NCI-H146 treated with DMSO at 0.1 percent for 48 hours (cell line): ENCODE data around the gene UBA3.

Experiments used
- DNase-seq: peaks from one replicate; lab custom pipeline; 2025; ENCODE audit not compliant: unreplicated experiment; lab: John Stamatoyannopoulos, UW

UBA3 gene

DNA sequence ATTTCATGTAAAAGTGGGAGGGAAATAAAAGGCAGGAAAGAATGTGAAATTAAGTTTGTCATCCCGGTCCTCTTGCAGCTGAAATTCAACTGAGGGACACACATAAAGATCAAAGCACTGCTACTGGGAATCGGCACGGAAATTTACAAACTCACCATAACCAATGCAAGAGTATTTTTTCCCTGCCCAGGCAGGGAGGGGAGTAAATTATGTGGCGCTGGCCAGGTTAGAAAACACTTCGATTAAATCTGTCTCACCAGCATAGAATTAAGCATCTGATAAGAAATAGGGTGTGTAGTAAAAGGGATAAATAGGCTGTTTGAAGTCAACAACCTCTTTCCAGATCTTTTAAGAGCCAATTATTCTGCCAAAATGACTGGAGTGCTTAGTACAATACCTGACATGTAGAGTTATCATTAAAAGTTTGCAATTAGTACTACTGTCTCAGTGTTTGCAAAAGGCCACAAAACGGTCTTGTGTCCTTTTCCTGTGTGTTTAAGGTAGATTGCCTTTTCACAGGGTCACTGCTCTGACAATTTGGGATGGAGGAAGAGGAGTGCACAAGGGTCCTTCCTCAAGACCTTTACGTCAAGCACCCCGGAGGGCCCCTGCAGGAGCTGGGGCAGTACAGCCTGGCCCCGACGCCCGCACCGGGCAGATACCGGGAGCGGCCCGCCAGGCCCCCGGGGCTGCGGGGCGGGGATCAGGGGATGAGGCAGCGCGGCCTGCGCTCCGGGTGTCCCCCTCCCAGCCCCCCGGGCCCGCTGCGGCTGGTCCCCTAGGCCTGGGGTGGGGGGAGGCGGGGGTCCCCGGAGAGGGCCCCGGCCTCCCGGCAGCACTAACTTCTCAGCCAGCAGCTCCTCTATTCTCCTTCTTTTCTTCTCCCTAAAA lies 651 bp downstream of the UBA3 start:
- DNase-seq, result no peak

DNA sequence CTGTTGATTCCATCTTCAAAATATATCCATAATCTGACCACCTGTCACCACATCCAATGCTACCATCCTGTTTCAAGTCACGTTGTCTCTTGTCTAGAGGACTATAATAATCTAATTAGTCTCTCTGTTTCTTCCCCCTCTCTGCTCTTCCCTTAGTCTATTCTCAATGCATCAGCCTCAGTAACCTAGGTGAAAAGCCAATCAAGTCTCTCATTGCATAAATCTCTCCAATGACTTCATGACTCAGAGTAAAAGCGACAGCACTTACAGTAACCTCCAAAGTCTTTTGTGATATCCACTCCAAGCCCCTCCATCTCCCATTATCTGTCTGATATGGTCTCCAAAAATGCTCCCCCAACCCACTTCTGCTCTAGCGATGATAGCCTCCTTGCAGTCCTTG lies 7.2 kb downstream of the UBA3 start:
- no peak for DNase-seq

DNA sequence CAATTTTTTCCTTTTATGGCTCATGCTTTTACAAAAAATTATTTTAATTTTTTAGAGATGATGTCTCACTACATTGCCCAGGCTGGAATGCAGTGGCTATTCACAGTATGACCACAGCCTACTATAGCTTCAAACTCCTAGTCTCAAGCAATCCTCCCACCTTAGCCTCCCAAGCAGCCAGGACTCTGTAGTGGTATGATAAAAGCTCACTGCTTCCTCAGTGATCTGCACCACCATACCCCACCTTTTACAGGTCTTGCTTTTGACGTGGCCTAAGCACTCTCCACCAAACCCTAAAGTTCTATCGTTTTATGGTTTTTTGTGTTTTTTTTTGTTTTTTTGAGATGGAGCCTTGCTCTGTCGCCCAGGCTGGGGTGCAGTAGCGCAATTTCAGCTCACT lies 14.0 kb downstream of the UBA3 start:
- no peak for DNase-seq

DNA sequence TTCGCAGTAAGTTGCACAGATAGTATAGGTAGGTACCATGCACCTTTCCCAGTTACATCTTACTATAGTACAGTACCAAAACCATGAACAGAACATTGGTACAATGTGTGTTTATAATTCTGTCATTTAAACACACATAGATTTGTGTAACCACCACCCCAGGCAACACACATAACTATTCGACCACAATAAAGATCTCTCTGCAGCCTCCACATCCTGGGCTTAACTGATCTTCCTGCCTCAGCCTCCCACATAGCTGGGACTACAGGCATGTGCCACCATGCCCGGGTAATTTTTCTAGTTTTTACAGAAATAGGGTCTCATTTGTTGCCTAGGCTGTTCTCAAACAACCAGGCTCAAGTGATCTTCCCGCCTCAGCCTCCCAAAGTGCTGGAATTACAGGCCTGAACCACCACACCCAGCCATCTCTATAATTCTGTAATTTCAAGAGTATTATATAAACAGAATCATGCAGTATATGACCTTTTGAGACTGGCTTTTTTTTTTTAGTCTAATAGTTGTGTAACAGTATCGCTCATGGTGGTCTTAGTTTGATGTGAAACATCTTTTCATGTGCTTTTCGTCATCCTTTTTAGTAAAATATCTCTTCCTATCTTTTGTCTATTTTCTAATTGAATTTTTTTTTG lies 14.7 kb downstream of the UBA3 start:
- no peak for DNase-seq

DNA sequence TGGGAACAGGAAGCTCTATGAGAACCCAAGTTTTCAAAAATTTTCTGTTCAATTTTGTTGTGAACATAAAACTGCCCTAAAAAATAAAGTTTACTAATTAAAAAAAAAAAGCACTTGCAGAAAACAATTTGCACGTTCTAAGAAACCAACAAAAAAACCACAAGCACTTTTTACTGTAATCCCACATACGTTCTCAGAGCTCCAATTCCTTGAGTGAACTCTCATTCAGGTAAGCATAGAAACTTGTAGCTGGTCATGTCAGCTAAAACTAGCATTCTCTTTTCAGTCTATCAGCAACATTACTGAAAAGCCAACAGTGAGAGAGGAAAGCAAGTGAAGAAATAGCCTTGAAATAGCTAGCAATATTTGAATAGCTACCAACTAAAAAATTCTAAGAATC lies 16.5 kb downstream of the UBA3 start:
- DNase-seq, result no peak

DNA sequence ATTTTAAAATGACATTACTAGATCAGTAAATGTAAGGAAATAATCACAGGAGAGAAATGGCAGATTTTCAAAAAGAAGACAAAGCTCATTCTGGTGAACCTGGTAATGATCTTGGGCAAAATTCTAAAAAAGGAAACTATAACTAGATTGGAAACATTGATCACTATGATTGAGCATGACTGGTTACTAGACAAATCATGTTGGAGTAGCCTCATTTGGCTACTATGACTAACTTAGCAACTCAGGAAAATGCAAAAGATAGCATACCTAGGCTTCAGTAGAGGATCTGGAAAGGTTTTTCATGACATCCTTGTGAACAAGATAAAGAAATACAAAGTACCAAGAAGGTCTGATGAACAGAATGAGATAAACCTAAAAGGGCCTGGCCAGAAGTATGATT lies 20.5 kb downstream of the UBA3 start:
- no peak for DNase-seq

DNA sequence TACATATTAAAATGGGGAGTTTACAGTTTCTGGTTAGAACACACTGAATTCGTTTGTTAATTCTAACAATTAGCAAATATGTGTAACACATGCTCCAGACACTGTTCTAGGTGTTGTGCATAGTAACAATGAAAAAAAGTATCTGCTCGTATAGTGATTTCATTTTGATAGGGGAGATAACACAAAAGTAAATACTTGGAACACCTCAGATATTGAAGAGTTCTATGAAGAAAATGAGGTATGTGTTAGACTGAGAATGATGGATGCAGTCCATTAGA lies 21.3 kb downstream of the UBA3 start:
- no peak for DNase-seq

DNA sequence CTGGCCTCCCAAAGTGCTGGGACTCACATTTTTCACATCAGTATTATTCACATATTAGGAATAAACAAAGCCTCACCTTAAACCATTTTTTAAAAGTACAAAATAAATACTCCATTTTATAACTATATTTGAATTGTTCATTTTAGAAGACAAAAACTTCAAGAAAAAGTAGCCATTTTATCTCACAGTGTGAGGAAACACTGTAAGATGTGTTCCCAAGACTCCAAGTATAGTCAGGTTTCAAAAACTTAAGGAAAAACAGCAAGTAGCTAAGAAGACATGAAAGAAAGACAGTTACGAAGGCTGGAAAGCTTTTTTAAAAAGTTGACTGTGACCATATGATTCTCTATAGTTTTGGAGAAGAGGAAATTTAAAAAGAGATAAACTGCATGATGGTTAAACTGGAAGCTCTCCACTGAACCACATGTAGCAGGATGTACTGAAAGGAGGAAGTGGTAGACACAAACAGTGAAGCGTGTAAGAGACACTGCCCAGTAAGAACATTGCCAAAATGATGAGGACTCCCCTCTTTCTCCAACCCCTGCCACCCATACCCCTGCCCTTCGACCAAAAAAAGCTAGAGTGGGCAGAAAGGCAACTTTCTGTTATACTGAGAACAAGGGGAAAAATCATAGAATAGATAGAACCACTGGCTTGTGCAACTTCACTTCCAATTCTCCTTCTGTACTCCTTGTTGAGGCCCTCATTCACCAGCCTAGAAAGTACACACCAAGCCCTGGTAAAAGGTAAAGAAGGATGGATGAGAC lies 21.8 kb downstream of the UBA3 start:
- no peak for DNase-seq

DNA sequence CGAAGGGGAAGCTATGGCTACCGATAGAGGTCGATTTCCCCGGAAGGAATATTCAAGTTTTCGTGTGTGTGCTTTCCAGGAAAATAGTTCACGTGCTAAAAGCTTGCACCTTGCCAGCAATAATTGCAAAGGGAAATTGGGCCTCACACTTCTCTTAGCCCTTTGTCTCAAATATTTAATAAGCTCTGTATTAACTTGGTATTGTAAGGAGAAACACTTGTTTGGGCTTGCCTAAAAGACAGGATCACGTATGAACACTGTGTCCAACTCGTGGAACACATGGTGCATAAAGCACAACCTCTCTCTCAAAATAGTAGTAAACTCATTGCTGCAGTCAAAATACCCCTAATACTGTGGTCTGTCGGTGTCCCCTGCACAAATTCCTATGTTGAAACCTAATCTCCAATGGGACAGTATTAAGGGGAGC lies 27.7 kb downstream of the UBA3 start:
- DNase-seq, result no peak

DNA sequence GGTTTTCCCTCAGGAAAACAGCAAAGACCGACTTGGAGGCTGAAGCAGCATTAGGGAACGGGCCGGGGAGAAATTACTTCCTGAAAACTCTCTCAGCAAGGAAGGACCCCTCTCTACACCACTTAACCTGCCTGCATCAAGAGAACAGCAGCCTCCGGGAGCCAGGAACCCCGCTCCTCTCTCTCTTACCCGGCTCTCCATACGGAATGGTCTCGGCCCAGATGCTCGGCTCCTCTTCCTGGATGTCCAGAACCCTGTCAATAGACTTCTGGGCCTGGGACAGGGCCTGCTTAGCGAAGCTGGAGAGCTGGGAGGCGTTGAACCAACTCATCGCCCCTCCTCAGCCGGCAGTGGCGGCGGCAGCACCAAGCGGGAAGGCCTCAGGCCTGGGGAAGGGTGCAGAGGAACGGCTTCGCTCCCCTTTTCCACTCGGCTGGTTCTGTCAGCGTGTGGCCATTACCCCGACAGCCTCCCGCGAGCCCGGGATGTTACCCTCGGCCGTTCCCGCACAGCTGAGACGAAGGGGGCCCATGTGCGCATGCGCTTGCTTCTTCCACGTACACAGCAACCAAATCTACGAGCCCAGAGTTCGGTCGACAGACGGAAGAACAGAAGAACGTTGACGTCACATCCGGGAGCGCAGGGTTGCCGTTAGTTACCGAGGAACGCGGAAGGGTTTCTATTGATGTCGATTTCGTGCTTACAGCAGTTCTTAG lies 28.3 kb downstream of the UBA3 start, which contains the start of gene TMF1:
TSS of gene TMF1 (minus strand) at position 578 of the 716 bp plus-strand sequence. CDS start at position 331, 247 bp downstream.
- no peak for DNase-seq

DNA sequence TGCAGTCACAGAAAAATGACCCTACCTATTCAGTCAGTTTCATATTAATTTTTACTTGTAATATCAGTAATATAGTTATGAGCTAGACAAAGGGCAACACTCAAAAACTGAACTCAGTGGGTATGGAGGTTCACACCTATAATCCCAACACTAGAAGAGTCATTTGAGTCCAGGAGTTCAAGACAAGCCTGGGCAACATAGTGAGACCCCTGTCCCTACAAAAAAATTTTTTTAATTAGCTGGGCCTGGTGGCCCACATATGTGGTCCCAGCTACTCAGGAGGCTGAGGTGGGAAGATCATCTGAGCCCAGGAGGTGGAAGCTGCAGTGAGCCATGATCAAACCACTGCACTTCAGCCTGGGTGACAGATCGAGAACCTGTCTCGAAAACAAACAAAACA lies 31.2 kb downstream of the UBA3 start:
- no peak for DNase-seq

DNA sequence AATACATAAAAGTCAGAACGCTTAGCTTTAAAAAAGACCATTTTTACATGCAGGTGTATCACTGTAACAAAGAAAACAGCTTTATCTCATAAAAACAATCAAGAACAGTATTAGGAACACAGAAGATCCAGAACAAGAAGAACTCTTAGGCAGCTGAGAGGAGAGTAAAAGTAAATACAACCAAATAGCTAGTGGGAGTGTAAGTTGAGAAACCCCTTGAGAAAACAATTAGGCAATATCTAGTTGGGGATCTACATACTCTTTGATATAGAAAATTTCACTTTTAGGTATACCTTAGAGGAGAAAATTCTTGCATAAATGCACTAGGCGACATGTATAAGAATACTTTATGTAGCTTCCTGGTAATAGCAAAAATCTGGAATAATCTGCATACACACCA lies 35.6 kb downstream of the UBA3 start:
- no peak for DNase-seq

DNA sequence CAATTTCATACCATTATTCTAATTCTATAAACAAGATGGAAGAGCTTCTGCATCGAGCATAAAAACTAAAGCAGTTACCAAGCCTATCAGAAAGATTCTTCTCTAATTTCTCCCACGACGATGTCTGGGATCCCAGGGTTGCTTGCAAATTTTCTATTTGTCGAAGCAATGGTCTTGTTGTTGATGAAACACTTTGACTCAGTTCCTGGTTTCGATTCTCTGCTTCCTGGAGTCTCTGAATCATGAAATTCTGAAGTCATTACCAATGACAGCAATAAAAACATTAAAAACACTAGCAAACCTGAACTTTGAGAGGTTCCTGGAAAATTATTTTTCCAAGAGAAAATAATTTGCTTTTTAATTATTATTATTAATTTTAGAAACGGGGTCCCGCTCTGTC lies 46.7 kb downstream of the UBA3 start:
- no peak for DNase-seq

DNA sequence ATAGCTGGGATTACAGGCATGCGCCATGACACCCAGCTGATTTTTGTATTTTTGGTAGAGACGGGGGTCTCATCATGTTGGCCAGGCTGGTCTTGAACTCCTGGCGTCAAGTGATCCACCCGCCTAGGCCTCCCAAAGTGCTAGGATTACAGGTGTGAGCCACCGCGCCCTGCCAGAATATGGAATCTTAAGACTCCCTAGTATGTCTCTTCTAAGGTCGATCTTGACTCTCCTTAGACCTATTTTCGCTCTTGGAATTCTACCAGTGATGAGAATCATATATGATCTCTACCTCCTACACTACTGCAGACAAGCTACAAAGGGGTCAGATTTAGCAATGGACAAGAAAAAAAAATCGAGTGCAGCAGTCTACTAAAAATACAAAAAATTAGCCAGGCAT lies 47.4 kb downstream of the UBA3 start:
- DNase-seq, result no peak

DNA sequence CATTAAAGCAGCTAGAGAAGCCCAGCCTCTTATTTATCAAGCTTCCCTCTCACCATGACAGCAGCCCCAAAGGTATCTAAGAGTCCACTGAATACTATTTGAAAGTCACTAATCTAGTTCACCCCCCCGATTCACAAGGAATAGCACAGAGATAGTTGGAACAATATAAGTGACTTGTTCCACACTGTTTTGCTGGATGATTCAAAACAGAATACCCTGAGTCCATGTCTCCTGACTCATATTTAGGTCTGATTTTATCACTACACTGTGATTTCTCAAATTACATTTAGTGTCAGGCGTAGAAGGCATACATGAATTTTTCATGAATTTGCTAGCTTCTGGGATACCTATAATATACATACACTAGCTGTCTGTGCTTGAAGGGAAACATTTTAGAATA lies 48.0 kb downstream of the UBA3 start:
- no peak for DNase-seq

DNA sequence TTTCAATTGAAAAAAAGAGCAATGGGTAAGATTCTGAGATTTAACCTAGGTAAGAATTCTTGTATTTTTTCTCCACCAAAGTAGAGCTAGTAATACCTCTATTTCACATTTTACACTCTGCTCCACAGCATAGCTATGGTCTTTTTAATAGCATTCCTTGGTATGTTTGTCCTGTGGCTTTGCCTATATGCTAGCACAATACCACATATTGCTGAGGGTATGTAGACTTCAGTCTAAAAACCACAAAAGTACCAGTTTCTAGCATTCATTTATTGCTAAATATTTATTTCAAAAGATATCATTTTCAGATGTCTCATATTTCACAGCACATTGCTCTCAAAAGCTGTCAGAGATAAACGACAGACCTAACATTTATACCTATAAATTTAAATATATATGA lies 48.5 kb downstream of the UBA3 start:
- DNase-seq, result no peak

DNA sequence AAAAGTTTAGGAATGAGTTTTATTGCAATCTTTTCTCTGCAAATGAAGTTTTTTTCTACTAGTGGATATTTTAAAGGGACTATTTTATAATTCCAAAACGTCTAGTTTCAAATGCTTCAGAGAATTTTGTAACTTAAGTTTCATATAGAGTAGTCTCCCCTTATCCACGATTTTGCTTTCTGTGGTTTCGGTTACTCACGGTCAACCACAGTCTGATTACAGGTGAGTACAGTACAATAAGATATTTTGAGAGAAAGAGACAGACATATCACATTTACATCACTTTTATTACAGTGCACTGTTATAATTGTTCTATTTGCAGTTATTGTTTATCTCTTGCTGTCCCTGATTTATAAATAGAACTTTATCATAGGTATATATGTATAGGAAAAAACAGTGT lies 59.3 kb downstream of the UBA3 start:
- DNase-seq, result no peak

DNA sequence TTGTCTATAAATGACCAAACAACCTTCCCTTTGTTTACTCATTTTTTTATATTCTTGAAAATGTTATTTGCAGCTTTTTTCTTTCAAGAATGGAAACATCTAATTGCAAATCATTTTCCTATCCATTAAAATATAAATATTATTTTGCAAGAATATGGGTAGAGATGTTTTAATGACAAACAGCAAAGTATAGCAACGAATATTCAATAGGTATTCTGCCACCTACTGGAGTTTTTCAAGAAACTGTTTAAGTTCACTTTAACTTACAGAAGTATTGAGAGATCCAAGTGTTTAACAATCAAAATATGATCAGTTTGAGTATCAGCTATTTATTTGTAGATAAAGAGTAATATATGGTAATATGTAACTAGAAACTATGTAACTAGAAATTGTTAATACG lies 59.7 kb downstream of the UBA3 start:
- DNase-seq, result no peak

DNA sequence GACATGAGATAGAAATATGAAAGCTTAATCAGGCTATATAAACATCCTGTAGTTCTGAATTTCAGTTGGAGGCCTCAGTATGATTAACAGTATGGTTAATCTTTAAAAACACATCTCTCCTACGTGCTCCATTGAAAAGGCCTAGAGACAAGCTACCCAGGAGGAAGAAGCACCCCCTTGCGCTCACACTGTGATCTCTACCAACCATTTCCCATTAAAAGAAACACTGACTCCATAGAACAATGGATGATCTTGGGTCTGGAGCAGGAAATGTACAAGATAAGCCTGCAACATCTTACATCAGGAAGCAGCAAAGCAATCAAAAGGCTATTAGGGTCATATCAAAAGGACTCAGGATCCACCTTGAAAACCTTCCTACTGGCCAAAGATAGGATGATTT lies 63.3 kb downstream of the UBA3 start:
- no peak for DNase-seq

DNA sequence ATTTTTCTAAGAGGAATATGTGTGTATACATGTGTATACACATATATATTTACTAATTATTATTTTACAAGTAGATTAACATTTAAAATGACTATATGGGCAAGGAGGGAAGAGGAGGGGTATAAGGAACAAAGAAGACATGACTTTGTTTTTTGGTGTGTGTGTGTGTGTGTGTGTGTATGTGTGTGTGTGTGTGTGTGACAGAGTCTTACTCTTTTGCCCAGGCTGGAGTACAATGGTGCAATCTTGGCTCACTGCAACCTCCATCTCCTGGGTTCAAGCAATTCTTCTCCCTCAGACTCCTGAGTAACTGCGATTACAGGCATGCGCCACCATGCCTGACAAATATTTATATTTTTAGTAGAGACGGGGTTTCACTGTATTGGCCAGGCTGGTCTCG lies 64.1 kb downstream of the UBA3 start:
- no peak for DNase-seq

DNA sequence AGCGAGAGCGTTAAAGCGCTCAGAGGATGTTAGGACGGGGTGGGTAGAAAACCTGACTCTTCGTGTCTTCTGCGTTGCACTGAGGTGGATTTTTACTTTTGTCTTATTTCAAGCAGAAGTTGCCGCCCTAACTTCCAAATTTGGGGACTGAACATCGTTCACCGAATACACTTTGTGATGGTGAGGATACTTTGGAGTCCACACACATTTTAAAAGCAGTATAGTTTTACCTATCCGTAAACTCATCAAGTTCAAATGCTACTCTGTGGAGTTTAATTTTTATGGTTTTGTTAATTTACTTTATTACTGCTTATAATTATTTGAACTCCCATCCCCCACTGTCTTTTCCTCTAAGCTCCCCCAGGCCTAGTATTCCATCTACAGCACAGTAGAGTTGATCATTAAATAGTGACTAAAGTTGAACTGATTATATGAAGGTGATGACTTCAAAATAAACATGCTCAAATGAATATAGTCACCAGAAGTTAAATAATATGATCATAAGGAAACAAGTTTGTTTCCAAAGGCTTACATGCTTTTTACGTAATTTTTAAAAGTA lies 66.1 kb downstream of the UBA3 start:
- no peak for DNase-seq
